HEK293T (cell line): ENCODE data around the gene STX4.

Experiments used
- ELF4 ChIP-seq: fragments of 450-650 bp; IDR thresholded peaks from 2 replicates; pipeline ENCODE4 v1.6.1; 2017; ENCODE audit warnings: antibody characterized with exemption
- L3MBTL2 ChIP-seq: fragments of 450-650 bp; conservative IDR thresholded peaks from 2 replicates; pipeline ENCODE4 v1.6.1; 2016; ENCODE audit warnings: mild to moderate bottlenecking
- LEF1 ChIP-seq: fragments of 450-650 bp; IDR thresholded peaks from 2 replicates; pipeline ENCODE4 v1.6.1; 2017; ENCODE audit warnings: mild to moderate bottlenecking, borderline replicate concordance
- NFRKB ChIP-seq: fragments of 450-650 bp; IDR thresholded peaks from 2 replicates; pipeline ENCODE4 v1.6.1; 2016; ENCODE audit warnings: mild to moderate bottlenecking, moderate library complexity
- PKNOX1 ChIP-seq: fragments of 450-650 bp; IDR thresholded peaks from 2 replicates; pipeline ENCODE4 v1.6.1; 2016
- SP1 ChIP-seq: fragments of 450-650 bp; IDR thresholded peaks from 2 replicates; pipeline ENCODE4 v1.6.1; 2017
- SUZ12 ChIP-seq: fragments of 450-650 bp; IDR thresholded peaks from 2 replicates; pipeline ENCODE4 v1.6.1; 2016; ENCODE audit warnings: mild to moderate bottlenecking
- TARDBP ChIP-seq: fragments of 450-650 bp; IDR thresholded peaks from 2 replicates; pipeline ENCODE4 v1.6.1; 2016
- ZNF384 ChIP-seq: fragments of 450-650 bp; IDR thresholded peaks from 2 replicates; pipeline ENCODE4 v1.6.1; 2016

GRCh38 chr16:31077592-31078396, 44.4 kb downstream of the STX4 start:
- TF ChIP-seq ELF4: no peak
- no peak for TF ChIP-seq TARDBP
- TF ChIP-seq PKNOX1: no peak
- no peak for TF ChIP-seq L3MBTL2
- TF ChIP-seq NFRKB: no peak
- TF ChIP-seq SUZ12: no peak
- no peak for TF ChIP-seq LEF1
- no peak for TF ChIP-seq SP1
- no peak for TF ChIP-seq ZNF384
